Astrocyte of the cerebellum (primary cell): ENCODE results near the gene HMGN2.

Experiments used
- DNase-seq: peaks from one replicate; pipeline ENCODE4 v3.0.0-alpha.2; 2011; ENCODE audit warnings: low read depth
- H3K4me3 ChIP-seq: 2 replicates; pipeline ENCODE4 v1.5.1; 2011; ENCODE audit warnings: mild to moderate bottlenecking, low read depth, low read length, moderate library complexity
- CTCF ChIP-seq: IDR thresholded peaks from 2 replicates; pipeline ENCODE4 v1.5.1; 2012; ENCODE audit warnings: low read length, low read depth, moderate library complexity, mild to moderate bottlenecking; ENCODE audit errors: missing control alignments
- in situ Hi-C: cut with HindIII; loops from 2 replicates; pipeline ENCODE4 v1.10.0; 2017; ENCODE audit warnings: low sequenced_read_pairs

HMGN2 gene

GRCh38 chr1:26516987-26517765, 44.9 kb downstream of the HMGN2 start:
- TF ChIP-seq CTCF: no peak
- in situ Hi-C loops: no loop called here
- H3K4me3 ChIP-seq: no peak overlapping the region

GRCh38 chr1:26517766-26518049, 45.5 kb downstream of the HMGN2 start:
- in situ Hi-C loops: no loop called here
- no peak for DNase-seq
- H3K4me3 ChIP-seq: no peak overlapping the region
- TF ChIP-seq CTCF: no peak

More at GRCh38 chr1:26516987-26517765, 44.9 kb downstream of the HMGN2 start:
- no peak for DNase-seq

- no peak overlapping the region for H3K4me3 ChIP-seq
- in situ Hi-C loops: no loop called here
- DNase-seq: no peak
- no peak for TF ChIP-seq CTCF
Observed at GRCh38 chr1:26518355-26518754, 46.1 kb downstream of the HMGN2 start.

- in situ Hi-C loops: no loop called here
- no peak for TF ChIP-seq CTCF
- no peak overlapping the region for H3K4me3 ChIP-seq
- no peak for DNase-seq
Observed at GRCh38 chr1:26520339-26520738, 48.1 kb downstream of the HMGN2 start.

- no peak for TF ChIP-seq CTCF
Observed at GRCh38 chr1:26521669-26522030, 49.4 kb downstream of the HMGN2 start.

GRCh38 chr1:26522073-26522472, 49.8 kb downstream of the HMGN2 start:
- no peak overlapping the region for H3K4me3 ChIP-seq
- no peak for DNase-seq
- in situ Hi-C loops: no loop called here
- TF ChIP-seq CTCF: no peak

More at GRCh38 chr1:26521669-26522030, 49.4 kb downstream of the HMGN2 start:
- H3K4me3 ChIP-seq: no peak overlapping the region
- no peak for DNase-seq
- in situ Hi-C loops: no loop called here
